Ramos (cell line): ENCODE data around the gene ADAMTS14.

Source experiments
- in situ Hi-C: fragments of 300-500 bp; cut with MboI; formaldehyde crosslinking; loops from one replicate; pipeline ENCODE4 v1.14.3; 2022; ENCODE audit warnings: low sequenced_read_pairs; ENCODE audit not compliant: unreplicated experiment

Gene ADAMTS14

GRCh38 chr10:70688828-70689227 lies 16.5 kb downstream of the ADAMTS14 start:
- in situ Hi-C loops = no loop called here

GRCh38 chr10:70689661-70690060 lies 17.4 kb downstream of the ADAMTS14 start:
- in situ Hi-C loops = no loop called here

GRCh38 chr10:70690589-70690988 lies 18.3 kb downstream of the ADAMTS14 start:
- in situ Hi-C loops = no loop called here

- in situ Hi-C loops = no loop called here
Observed at GRCh38 chr10:70691611-70692010, 19.3 kb downstream of the ADAMTS14 start.

- in situ Hi-C loops = no loop called here
Observed at GRCh38 chr10:70692043-70692603, 19.8 kb downstream of the ADAMTS14 start.

GRCh38 chr10:70693619-70694335 lies 21.5 kb downstream of the ADAMTS14 start:
- in situ Hi-C loops = no loop called here

GRCh38 chr10:70694418-70695141 lies 22.3 kb downstream of the ADAMTS14 start:
- in situ Hi-C loops = no loop called here

GRCh38 chr10:70695241-70696030 lies 23.1 kb downstream of the ADAMTS14 start:
- in situ Hi-C loops = no loop called here

- in situ Hi-C loops = no loop called here
Observed at GRCh38 chr10:70698211-70698610, 25.9 kb downstream of the ADAMTS14 start.

- in situ Hi-C loops = no loop called here
Observed at GRCh38 chr10:70699063-70699658, 26.9 kb downstream of the ADAMTS14 start.

- in situ Hi-C loops = no loop called here
Observed at GRCh38 chr10:70699659-70700174, 27.4 kb downstream of the ADAMTS14 start.

GRCh38 chr10:70702190-70702763 lies 30.0 kb downstream of the ADAMTS14 start:
- in situ Hi-C loops = no loop called here

- in situ Hi-C loops = no loop called here
Observed at GRCh38 chr10:70704211-70704610, 31.9 kb downstream of the ADAMTS14 start.

GRCh38 chr10:70705121-70705861 lies 33.0 kb downstream of the ADAMTS14 start:
- in situ Hi-C loops = no loop called here

- in situ Hi-C loops = no loop called here
Observed at GRCh38 chr10:70711177-70711576, 38.9 kb downstream of the ADAMTS14 start.

GRCh38 chr10:70711911-70712310 lies 39.6 kb downstream of the ADAMTS14 start:
- in situ Hi-C loops = no loop called here

GRCh38 chr10:70714245-70714644 lies 41.9 kb downstream of the ADAMTS14 start:
- in situ Hi-C loops = no loop called here

GRCh38 chr10:70714951-70715350 lies 42.6 kb downstream of the ADAMTS14 start:
- in situ Hi-C loops = no loop called here
